Kidney (tissue), 14 donors: ENCODE measurements around the gene DPH7. TPM values are rescaled to one million over a fixed set of nuclear protein-coding genes. Genes with fewer than 3 reads are reported as not detected.

Experiments
- DNase-seq, 5 donors: peaks; one replicate each; pipeline ENCODE4 v3.0.0-alpha.2; 2013 to 2020
- FAIRE-seq: peaks from 2 replicates; lab custom pipeline; 2012; peaks lifted over from hg19 to GRCh38; lab: Jason Lieb, UNC
- H3K27ac ChIP-seq, 2 donors: one replicate each; pipeline ENCODE4 v1.7.0; 2013; ENCODE audit warnings: low read depth in 2 of 2, low read length in 2 of 2, inconsistent platforms in 1 of 2
- H3K27me3 ChIP-seq: one replicate; pipeline ENCODE4 v1.7.1; 2013; ENCODE audit warnings: low read length, inconsistent platforms; ENCODE audit not compliant: control insufficient read depth, insufficient read depth
- H3K36me3 ChIP-seq, 3 donors: one replicate each; pipeline versions ENCODE4 v1.7.0 to v1.7.1; 2013; ENCODE audit warnings: low read length in 3 of 3, control low read depth in 1 of 3, inconsistent platforms in 1 of 3; ENCODE audit not compliant: insufficient read depth in 3 of 3, control insufficient read depth in 2 of 3
- H3K4me1 ChIP-seq, 3 donors: one replicate each; pipeline versions ENCODE4 v1.7.0 to v1.7.1; 2013; ENCODE audit warnings: low read length in 3 of 3, inconsistent platforms in 1 of 3, low read depth in 1 of 3; ENCODE audit not compliant: control insufficient read depth in 2 of 3, insufficient read depth in 2 of 3
- H3K4me3 ChIP-seq, 3 donors: one replicate each; pipeline versions ENCODE4 v1.7.0 to v1.8.1; 2013; ENCODE audit warnings: low read length in 3 of 3, control low read depth in 1 of 3, inconsistent platforms in 1 of 3
- H3K9ac ChIP-seq, 3 donors: one replicate each; pipeline versions ENCODE4 v1.7.0 to v1.7.1; 2013; ENCODE audit warnings: low read length in 3 of 3, control low read depth in 1 of 3, inconsistent platforms in 1 of 3
- H3K9me3 ChIP-seq, 3 donors: one replicate each; pipeline versions ENCODE4 v1.7.0 to v1.7.1; 2013; ENCODE audit warnings: low read length in 3 of 3, control low read depth in 1 of 3, inconsistent platforms in 1 of 3; ENCODE audit not compliant: control insufficient read depth in 2 of 3, insufficient read depth in 1 of 3
- CTCF ChIP-seq: IDR thresholded peaks from 3 replicates; pipeline ENCODE4 v1.5.1; 2012; ENCODE audit warnings: mild to moderate bottlenecking, moderate library complexity, borderline replicate concordance; ENCODE audit not compliant: insufficient read depth; ENCODE audit errors: extremely low read depth
- intact Hi-C: fragments of 100-400 bp; cut with DNase I; formaldehyde crosslinking; loops from one replicate; pipeline ENCODE4 v1.11.1; 2022
- polyA plus RNA-seq: library from polyadenylated mRNA; stranded (reverse); fragments of 350-450 nt; fragmentation: Illumina TruSeq; extraction: RNeasy Lipid Tissue Mini Kit (QIAGEN cat#74804); gene quantifications from one replicate; pipeline ENCODE4 v1.2.3, GENCODE V29; 2014; ENCODE audit warnings: low read depth, low replicate concordance; ENCODE audit not compliant: insufficient read depth
- total RNA-seq: library from RNA; stranded (reverse); fragmentation: NEBNext Ultra II Directional; extraction: Animal tissue kit (Norgen Biotek cat#: 25700); gene quantifications from one replicate; pipeline ENCODE4 v1.2.1, GENCODE V29; 2021
- donor health status: control.
- donor health status: control.
- donor health status: control.
- donor health status: control.
- donor health status: control.
- donor health status: DM: yes; HTN: yes; CAD: no.
- donor health status: Normal renal cell carcinoma (clear cell type).

The DPH7 gene
- total and polyA plus RNA-seq, 2 donors from 2014 or later: 23.2 to 31.4 TPM

- H3K27ac ChIP-seq: no peak overlapping the region
- H3K4me1 ChIP-seq: peaks cover 0 to 26% (median 13%) of the 10 kb centered on the region in 3 donors
- no peak for TF ChIP-seq CTCF
- H3K27me3 ChIP-seq: no peaks in the 10 kb centered on the region
- H3K36me3 ChIP-seq: no peaks in the 10 kb centered on the region
- H3K9me3 ChIP-seq: no peaks in the 10 kb centered on the region
- intact Hi-C loops: no loop called here
- DNase-seq (peak in 2 of 5 donors; percentile 63 to 78), FAIRE-seq (no peak)
- H3K4me3 ChIP-seq: peak overlapping the region in 2 of 3 donors; percentile 61 to 63
- H3K9ac ChIP-seq: peak overlapping the region in 2 of 3 donors; percentile 24 to 58
Observed at GRCh38 chr9:137607141-137607857, 28.6 kb upstream of the DPH7 start.

GRCh38 chr9:137606734-137607138 lies 28.0 kb upstream of the DPH7 start:
- Histone ChIP-seq H3K9me3 (no peaks in the 10 kb centered on the region), H3K36me3 (no peaks in the 10 kb centered on the region), H3K4me3 (peak overlapping the region in 2 of 3 donors; percentile 61 to 63), H3K9ac (peak overlapping the region in 2 of 3 donors; percentile 41 to 58), H3K4me1 (peaks cover 0 to 20% (median 13%) of the 10 kb centered on the region in 3 donors), H3K27ac (peak overlapping the region in 1 of 2 donors; percentile 71), H3K27me3 (no peaks in the 10 kb centered on the region)
- FAIRE-seq (no peak), DNase-seq (peak in 1 of 5 donors; percentile 86)
- TF ChIP-seq CTCF: no peak
- intact Hi-C loops: no loop called here

GRCh38 chr9:137606005-137606621 lies 27.4 kb upstream of the DPH7 start:
- H3K4me3 ChIP-seq: peak overlapping the region in 2 of 3 donors; percentile 61 to 63
- H3K9ac ChIP-seq: peak overlapping the region in 2 of 3 donors; percentile 41 to 58
- H3K27me3 ChIP-seq: no peaks in the 10 kb centered on the region
- DNase-seq: peak in 4 of 5 donors; percentile 22 to 84 (median 66)
- H3K9me3 ChIP-seq: no peaks in the 10 kb centered on the region
- no peak for FAIRE-seq
- intact Hi-C loops: no loop called here
- peaks cover 0 to 16% (median 13%) of the 10 kb centered on the region in 3 donors for H3K4me1 ChIP-seq
- no peak for TF ChIP-seq CTCF
- H3K27ac ChIP-seq: peak overlapping the region in 1 of 2 donors; percentile 71
- no peaks in the 10 kb centered on the region for H3K36me3 ChIP-seq
